ENCODE data around the gene KCNA5.

GRCh38 chr12:5015711-5016492 lies 27.8 kb upstream of the KCNA5 start:
- TF ChIP-seq CTCF (IDR thresholded peaks at IDR 0.05 in 2 of 3, conservative IDR thresholded peaks at IDR 0.05 in 1 of 3; ENCODE audit: insufficient read depth in 2 of 3, low read depth in 1 of 3, low read length in 3 of 3) (no peak), CBX8 (IDR thresholded peaks at IDR 0.05; ENCODE audit: borderline replicate concordance, extremely low read depth, low read depth, low read length, poor library complexity, severe bottlenecking) (no peak), HNRNPL (IDR thresholded peaks at IDR 0.05; ENCODE audit: low read depth, low read length) (no peak), MAX (CRISPR knock-in tag; IDR thresholded peaks at IDR 0.05) (no peak), MEF2D (tag; conservative IDR thresholded peaks at IDR 0.05; ENCODE audit: low read depth) (no peak), USF2 (CRISPR knock-in tag; IDR thresholded peaks at IDR 0.05) (no peak), SRSF9 (IDR thresholded peaks at IDR 0.05; ENCODE audit: borderline replicate concordance, low read depth, low read length) (no peak), MTA3 (IDR thresholded peaks at IDR 0.05; ENCODE audit: borderline replicate concordance) (no peak), BCL6 (CRISPR knock-in tag; IDR thresholded peaks at IDR 0.05) (no peak), SNIP1 (IDR thresholded peaks at IDR 0.05; ENCODE audit: low read depth) (no peak), PTBP1 (IDR thresholded peaks at IDR 0.05; ENCODE audit: low read depth, low read length) (no peak), HINFP (tag; conservative IDR thresholded peaks at IDR 0.05; ENCODE audit: low read depth) (no peak), ETV5 (CRISPR knock-in tag; IDR thresholded peaks at IDR 0.05; ENCODE audit: low read depth) (no peak)
